ENCODE data around the gene RNASET2.

RNASET2 gene

DNA sequence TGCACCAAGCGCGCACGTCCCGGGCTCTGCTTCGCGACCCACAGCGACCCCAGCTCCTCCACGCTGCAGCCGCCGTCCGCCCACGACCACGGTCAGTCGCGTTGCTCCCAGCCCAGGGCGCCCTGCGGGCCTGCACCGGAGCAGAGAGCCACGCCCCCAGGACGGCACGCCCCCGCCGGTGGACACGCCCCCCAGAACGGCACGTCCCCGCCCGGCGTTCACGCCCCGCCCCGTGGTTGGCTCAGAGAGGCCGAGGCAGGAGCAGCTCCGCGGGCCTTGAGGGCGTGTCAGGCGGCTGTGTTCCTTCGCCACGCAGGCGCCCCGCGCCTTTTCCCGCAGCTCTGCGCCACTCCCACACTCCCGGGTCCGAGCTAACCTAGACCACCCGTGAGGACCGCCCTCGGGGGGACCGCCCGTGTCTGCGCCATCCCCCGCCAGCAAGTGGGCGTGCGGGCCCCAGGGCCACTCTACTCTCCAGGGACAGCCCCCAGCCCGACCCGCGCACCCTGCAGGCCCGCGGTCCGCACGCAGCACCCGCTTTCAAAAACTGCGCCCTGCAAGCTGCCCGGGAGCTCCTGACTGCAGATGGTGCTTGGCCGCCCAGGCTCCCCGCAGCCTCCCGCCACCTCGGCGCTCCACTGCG lies at the start of gene RNASET2:
TSS of gene RNASET2 (minus strand) at position 107 of the 643 bp plus-strand sequence. CDS start 368 bp downstream, outside the sequence.
- in situ Hi-C loops (cut with MboI; ENCODE audit: low sequenced_read_pairs): no loop called here

GRCh38 chr6:167005350-167006159 lies 49.2 kb upstream of the RNASET2 start:
- in situ Hi-C loops (cut with MboI; ENCODE audit: low sequenced_read_pairs): no loop called here

DNA sequence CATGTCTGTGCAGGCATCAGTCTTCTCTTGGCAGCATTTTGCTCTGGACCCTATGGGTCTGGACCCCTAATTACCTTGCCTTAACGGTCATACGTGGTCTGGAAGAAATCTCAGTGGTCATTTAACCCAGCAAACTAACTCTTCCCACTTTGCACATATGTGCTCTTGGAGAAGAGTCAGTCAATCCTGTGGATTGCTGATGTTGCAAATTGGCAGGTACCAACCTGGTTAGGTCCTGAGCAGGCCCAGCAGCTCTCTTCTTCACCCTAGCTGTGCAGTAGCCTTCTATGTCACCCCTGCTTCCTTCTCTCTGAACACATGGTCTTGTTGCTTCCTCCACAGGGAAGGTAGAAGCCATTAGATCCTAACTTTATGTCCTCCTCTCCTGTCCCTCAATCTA lies 44.4 kb upstream of the RNASET2 start:
- in situ Hi-C loops (cut with MboI; ENCODE audit: low sequenced_read_pairs): no loop called here

GRCh38 chr6:166999884-167000253 lies 43.5 kb upstream of the RNASET2 start:
- in situ Hi-C loops (cut with MboI; ENCODE audit: low sequenced_read_pairs): loop anchor here (10.0 kb wide), 1 partner anchor 225 kb away; no protein-coding TSS in a partner anchor

DNA sequence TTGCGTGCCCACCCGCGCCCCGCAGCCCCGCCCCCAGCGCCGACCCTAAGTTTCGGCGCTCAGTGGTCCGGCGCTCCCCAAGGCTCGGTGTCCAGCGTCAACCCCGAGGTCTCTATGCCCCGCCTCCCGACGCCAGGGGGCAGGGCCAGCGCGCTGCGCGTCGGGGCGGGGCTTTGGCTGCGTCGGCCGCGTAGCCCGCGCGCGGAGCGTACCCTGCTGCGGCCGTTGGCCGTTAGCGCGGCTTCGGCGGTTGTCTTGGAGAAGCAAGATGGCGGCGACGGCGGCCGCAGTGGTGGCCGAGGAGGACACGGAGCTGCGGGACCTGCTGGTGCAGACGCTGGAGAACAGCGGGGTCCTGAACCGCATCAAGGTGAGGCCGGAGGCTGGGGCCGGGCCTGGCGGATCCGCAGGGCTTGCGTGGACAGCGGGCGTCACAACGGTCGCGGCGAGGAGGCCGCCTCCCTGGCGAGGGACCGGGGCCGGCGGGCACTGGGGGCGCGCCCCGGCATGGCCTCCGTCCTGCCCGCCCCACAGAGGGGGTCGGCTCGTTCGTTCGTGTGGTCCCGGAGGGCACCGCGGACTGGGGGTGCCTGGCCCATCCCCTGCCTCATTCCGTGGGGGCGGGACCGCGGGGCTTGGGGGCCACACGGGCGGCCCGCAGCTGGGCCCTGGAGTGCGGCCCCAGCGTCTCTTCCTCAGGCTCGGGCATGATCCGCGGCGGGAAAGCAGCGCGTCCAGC lies 43.0 kb upstream of the RNASET2 start, which contains the start of gene CEP43:
TSS of gene CEP43 (plus strand) at position 253 of the 739 bp plus-strand sequence. CDS start at position 269, 16 bp downstream.
- in situ Hi-C loops (cut with MboI; ENCODE audit: low sequenced_read_pairs): loop anchor here (10.0 kb wide), 1 partner anchor 225 kb away; no protein-coding TSS in a partner anchor

DNA sequence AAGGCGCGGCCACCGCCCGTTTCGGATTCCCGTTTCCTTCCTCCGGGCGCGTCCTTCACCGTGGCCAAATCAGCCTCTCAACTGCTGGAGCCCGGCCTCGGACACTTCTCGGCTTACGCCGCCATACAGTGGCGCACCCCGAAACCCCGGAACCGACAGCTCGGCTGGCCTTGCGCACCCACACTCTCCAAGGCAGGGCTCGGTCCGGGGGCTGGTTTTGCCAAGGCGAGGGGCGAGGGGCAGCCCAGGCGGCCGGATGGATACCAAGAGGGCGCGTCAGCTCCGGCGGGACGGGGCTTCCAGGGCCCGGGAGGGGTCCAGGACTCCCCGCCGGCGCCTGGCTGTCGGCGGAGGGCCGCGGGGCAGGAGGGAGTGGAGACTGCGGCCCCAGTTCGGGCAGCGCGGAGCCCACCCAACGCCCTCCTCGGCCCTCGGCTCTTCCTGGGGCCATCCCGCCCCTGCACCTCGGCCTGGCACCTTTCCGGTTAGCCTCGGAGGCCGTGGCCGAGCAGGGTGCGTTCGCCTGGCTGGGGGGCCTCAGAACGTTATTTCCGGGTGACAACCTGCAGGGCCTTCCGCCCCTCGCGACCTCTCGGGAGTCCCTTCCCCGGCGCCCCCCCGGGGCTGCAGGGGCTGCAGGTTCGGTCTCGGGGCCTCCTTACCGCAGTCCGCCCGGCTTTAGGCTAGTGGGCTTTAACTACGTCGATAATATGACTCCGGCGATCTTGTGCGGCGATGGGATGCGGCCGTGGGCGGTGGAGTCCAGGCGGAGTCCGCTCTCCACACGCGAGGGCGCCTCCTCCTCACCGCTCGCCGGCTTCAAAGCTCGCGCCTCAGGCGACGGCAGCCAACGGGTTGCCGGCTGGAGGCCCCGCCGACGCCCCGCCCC lies 42.1 kb upstream of the RNASET2 start:
- in situ Hi-C loops (cut with MboI; ENCODE audit: low sequenced_read_pairs): loop anchor here (10.0 kb wide), 1 partner anchor 224 kb away; no protein-coding TSS in a partner anchor

- in situ Hi-C loops (cut with MboI; ENCODE audit: low sequenced_read_pairs): loop anchor here (10.0 kb wide), 1 partner anchor 223 kb away; no protein-coding TSS in a partner anchor
Measured at GRCh38 chr6:166997768-166998255, 41.5 kb upstream of the RNASET2 start.

GRCh38 chr6:166997348-166997747 lies 41.0 kb upstream of the RNASET2 start:
- in situ Hi-C loops (cut with MboI; ENCODE audit: low sequenced_read_pairs): loop anchor here (10.0 kb wide), 1 partner anchor 223 kb away; no protein-coding TSS in a partner anchor

GRCh38 chr6:166996406-166996805 lies 40.1 kb upstream of the RNASET2 start:
- in situ Hi-C loops (cut with MboI; ENCODE audit: low sequenced_read_pairs): loop anchor here (10.0 kb wide), 1 partner anchor 222 kb away; no protein-coding TSS in a partner anchor

GRCh38 chr6:166989427-166990032 lies 33.2 kb upstream of the RNASET2 start:
- in situ Hi-C loops (cut with MboI; ENCODE audit: low sequenced_read_pairs): loop anchor here (10.0 kb wide), 1 partner anchor 215 kb away; no protein-coding TSS in a partner anchor

DNA sequence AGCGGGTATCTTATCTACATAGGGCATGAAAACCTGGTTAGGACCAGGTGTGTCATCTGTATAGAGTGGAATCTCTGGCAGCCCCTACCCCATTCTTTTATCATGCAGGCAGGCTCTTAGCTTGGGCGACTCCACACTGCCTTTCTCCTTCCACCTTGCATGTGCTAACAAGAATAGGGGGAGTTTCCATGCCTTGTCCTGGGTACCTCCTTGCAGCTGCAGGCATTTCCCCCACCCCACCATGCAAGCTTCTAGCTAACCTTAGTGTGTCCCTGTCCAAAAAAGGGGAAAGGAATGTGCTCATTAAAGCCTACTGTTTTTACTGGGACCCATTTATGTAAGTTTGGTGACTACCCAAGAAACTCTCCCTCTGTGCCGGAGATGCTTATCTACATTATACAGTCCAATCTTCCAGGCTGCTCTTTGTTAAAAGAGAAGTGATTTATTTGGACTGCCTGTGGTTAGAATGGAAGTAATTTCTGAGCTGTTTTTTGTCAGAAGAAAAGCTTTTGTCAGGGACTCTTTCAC lies 32.4 kb upstream of the RNASET2 start:
- in situ Hi-C loops (cut with MboI; ENCODE audit: low sequenced_read_pairs): no loop called here

DNA sequence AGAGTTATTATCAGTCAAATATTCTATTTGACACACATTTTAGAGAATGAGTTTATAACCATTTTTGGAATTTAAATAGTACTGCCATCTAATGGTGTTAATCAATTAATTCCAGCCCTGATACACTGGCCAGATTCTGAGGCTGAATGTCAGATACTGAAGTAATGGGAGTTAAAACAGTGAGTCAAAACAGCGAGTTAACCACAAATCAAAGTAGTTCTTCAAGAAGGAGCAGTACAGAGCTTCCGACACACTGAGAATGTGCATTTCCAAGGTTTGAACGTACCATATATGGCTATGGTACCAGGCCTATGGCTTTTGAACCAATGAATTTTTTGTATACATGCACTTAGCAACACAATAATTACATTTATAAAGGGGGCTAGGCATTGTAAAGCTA lies 31.6 kb upstream of the RNASET2 start:
- in situ Hi-C loops (cut with MboI; ENCODE audit: low sequenced_read_pairs): no loop called here

DNA sequence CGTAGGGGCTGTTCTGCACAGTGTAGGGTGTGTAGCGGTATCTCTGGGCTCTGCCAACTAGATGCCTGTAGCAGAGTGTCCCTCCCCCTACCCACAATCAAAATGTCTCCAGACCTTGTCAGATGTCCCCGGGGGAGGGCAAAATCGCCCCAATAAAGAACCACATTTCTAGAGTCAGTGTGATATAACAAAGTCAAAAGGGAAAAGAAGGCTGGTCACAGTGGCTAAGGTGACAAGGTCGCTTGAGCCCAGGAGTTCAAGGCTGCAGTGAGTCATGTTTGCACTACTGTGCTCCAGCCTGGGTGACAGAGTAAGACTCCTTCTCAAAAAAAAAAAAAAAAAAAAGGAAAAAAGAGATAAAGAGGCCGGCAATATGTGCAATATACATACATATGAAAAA lies 31.1 kb upstream of the RNASET2 start:
- in situ Hi-C loops (cut with MboI; ENCODE audit: low sequenced_read_pairs): no loop called here

GRCh38 chr6:166980738-166981137 lies 24.4 kb upstream of the RNASET2 start:
- in situ Hi-C loops (cut with MboI; ENCODE audit: low sequenced_read_pairs): no loop called here

DNA sequence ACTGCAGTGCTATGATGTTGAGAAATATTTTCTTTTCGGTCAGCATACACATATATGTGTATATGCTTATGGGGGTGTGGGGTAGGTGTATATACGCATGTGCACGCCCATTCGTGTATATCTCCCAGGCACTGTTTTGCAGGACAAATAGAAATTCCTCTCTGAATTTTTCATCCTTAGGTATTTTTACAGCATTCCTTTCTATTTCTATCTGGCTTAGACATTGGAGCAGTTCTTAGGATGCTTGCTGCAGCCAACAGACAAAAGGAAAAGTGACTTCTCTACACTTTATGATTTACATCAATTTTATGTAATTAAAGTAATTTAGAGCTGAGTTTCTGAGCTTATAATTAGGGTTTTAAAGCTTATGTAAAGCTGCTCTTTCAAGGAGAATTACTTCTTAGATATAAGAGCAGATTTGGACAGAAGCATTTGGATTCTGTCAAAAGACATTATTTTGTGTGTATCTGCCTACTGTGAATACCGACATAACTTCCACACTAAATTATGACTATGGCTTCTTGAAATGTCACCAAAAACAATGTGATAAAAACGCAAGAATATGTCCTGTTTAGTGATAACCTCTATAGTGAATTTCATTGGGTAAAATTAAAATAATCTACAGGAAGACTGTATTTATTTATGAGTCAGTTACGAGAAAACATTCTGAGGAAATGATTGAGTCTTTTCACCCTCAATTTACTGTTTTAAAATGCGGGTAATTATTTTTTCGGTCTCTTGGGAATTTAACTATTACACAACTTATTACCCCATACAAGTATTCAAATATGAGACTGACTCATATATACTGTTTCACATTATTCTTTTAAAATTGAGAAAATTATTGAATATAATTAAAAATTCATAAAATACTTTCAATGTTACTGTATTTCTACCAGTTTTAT lies 21.5 kb upstream of the RNASET2 start:
- in situ Hi-C loops (cut with MboI; ENCODE audit: low sequenced_read_pairs): no loop called here

GRCh38 chr6:166976636-166977035 lies 20.3 kb upstream of the RNASET2 start:
- in situ Hi-C loops (cut with MboI; ENCODE audit: low sequenced_read_pairs): no loop called here

DNA sequence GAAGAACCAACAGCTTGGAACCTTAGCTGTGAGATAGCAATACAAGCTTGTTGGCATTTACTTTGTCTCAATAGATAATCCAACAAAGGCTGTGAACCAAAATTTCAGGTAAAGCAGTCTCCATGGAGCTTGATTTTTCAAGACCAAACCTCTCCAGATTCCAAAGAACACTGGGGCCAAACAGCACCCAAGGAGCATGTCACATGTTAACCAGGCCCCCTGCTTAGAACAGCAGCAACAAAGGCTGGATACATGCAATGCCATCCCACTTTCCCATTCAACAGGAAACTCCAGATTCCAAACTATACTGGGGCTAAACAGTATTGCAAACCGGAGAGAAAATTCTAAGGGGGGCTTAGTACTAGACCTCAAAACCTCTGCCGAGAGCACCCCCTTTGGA lies 15.8 kb upstream of the RNASET2 start:
- in situ Hi-C loops (cut with MboI; ENCODE audit: low sequenced_read_pairs): no loop called here

GRCh38 chr6:166971271-166971670 lies 14.9 kb upstream of the RNASET2 start:
- in situ Hi-C loops (cut with MboI; ENCODE audit: low sequenced_read_pairs): no loop called here
